NCI-H1694 (cell line): ENCODE measurements around the gene ANKRD33.
"Not testable (repeated sequence)": the region's sequence is repeated elsewhere in the genome, so short reads cannot be mapped to it uniquely, and the experiment has no call there.

Source experiments
- DNase-seq: peaks from one replicate; lab custom pipeline; 2025; lab: John Stamatoyannopoulos, UW

Gene ANKRD33

DNA sequence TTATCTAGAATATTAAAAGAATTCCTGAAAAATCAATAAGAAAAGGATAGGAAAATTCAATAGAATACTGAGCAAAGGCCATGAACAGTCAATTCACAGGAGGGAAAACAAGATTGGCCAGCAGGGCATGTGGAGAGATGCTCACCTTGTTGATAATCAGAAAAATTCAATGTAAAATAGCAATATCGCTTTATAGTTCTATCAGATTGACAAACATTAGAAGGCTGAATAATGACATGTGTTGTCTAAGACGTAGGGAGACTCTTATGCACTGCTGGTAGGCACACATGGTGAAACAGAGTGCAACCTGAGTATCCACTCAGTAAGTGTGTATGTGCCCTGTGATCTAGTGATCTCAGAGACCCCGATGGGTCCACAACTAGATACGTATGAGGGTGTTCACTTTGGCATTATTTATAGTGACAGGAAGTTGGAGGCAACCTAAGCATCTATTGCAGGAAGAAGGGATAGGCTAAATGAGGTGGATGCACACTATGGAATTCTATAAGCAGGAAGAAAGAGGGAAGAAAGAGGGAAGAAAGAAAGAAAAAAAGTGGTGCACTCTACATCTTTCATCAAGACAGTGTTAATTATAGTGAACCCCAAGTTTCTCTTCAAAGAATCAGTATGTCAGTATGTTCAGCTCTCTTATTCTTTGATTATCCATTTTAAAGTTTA lies 3.8 kb upstream of the ANKRD33 start:
- DNase-seq, result no peak

DNA sequence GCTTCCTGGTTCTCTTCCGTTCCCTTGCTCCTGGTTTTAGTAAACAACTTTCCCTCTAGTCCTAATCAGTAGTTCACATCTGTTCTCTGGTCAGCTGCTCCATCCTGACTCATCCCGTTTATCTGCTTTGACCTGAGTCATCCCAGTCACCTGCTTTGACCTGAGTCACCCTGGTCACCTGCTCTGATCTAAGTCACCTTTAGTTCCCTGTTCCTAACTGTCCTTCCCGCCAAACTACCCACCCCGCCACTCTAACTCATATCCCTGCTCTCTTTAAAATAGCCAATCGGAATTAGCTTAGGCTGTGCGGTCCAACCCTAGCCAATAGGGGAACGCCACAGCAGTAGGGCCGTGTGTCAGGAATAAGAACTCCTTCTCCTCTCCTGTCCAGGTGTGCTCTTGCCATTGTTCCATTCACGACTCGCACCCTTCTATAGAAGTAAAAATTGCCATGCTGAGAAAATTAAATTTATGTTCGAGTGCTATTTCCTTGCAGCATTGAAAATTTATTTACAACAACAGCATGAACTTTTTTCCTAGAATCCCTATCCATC lies 3.1 kb upstream of the ANKRD33 start:
- DNase-seq, result no peak

DNA sequence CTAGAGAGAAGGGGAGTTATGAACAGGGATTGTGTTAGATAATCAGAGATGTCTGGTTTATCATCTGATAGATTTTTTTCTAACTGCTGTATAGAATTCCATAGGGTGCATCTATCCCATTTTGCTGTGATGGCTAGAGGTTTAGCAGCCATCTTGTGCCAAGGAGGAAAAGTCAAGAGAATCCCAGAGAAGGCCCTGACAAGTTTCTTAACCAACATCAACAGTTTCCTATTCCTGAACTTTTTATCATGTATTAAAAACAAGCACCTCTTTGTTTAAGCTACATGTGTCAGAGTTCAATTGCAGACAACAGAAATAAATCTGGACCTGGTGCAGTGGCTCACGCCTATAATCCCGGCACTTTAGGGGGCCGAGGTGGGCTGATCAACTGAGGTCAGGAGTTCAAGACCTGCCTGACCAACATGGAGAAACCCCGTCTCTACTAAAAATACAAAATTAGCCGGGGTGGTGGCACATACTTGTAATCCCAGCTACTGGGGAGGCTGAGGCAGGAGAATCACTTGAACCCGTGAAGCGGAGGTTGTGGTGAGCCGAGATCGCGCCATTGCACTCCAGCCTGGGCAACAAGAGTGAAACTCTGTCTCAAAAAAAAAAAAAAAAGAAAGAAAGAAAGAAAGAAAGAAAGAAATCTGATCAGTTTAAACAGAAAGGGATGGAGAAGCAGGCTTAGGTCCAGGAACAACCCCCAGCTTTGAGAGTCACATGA lies 2.4 kb upstream of the ANKRD33 start:
- DNase-seq, result not testable (repeated sequence)

DNA sequence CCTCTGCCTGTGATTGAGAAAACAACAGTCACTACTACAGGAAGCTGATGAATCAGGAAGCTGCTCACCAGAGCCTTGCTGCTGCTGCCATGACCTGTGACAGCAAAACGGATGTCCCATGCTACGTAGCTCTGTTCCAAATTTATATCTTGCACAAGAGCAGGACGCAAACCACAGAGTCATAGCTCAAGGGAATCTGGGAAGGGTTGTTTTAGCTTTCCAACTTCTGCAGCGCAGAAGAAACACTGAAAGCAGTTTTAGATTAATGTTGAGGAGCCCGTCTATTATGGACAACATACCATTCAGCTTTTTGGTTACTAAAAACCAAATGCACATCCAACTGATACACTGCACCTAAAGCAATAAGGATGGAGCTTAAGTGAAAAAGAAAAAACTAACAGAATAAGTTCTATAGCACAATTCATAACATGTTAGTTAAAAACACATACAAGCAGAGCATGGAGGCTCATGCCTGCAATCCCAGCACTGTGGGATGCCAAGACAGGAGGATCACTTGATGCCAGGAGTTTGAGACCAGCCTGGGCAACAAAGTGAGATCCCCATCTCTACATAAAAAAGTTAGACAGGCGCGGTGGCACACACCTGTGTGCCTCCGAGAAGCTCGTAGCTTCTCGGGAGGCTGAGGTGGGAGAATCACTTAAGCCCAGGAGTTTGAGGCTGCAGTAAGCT lies 1.7 kb upstream of the ANKRD33 start:
- DNase-seq, result no peak

DNA sequence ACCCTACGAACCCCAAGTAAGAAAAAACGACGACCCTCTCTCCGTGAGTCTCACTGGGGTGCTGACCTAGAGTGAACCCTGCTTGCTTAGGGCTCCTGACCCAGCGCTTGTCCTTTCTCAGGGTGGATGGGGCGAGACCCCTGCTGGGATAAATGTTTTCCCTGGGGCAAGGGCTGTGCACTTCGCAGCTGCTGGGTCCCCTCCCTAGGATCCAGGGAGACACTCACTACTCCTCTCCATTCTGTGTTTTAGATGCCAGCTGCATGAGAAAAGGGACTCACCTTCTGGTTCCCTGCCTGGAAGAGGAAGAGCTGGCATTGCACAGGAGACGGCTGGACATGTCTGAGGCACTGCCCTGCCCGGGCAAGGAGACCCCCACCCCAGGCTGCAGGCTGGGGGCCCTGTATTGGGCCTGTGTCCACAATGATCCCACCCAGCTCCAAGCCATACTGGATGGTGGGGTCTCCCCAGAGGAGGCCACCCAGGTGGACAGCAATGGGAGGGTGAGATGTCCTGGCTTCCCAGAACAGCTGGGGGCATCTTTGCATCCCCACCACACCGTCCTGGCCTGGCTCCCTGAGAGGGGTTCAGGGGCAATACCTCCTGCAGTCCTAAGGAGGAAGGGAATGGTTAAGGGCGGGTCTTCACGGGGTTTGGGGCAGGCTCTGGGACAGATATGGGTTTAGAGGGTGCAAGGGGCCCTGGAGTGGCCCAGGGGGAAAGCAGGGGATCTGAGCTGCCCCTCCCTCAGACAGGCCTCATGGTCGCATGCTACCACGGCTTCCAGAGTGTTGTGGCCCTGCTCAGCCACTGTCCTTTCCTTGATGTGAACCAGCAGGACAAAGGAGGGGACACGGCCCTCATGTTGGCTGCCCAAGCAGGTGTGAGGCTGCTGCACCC lies 663 bp downstream of the ANKRD33 start:
- no peak for DNase-seq

DNA sequence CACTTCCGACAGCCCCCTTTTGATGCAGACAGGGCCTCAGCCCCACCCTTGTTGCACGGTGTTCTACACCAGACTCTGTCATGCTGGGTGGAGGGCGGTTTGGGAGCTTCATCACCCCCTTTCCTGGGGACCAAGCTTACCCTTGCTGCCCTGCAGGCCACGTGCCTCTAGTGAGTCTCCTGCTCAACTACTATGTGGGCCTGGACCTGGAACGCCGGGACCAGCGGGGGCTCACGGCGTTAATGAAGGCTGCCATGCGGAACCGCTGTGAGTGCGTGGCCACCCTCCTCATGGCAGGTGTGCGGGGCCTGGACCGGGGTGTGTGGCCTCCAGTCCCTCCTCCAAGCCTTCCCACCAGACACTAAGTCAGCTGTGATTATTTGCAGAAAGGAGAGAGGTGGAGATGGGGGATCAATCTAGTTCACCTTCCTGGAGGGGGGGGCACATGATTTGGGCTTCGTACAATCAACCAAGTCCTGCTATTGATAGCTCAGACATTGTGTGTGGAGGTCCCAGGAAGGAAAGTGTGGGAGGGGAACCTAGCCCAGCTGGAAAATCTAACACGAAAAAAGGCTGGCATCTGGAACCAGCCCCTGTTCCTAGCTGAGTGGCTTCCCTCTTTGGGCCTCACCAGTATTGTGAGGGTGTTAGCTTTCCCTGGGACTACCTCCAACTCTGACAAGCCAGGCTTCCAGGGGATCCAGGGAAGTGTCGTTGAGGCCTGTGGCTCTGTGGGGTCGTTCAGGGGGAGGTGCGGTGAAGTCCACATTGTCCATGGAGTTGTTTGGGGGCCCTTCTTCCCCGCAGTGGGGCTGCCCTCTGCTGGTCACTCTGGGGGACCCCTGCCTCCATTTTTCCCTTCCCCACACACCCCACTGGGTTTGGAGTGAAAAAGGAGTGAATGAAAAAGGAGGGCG lies 1.6 kb downstream of the ANKRD33 start:
- DNase-seq, result no peak

DNA sequence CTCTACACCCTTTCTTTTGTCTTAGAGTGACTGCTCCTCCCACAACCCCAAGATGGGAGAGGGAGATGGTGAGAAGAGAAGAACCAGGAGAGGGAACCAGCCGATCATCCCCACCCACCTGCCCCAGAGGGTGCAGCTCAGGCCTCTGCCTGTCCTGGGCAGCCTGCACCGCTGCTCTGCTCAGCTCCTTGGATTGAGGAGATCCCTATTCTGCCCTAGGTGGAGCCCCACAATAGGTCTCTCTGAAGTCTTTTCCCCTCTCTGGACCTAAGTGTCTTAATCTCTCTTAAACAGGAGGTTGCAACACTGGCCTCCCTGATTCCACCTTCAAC lies 2.2 kb downstream of the ANKRD33 start:
- no peak for DNase-seq

DNA sequence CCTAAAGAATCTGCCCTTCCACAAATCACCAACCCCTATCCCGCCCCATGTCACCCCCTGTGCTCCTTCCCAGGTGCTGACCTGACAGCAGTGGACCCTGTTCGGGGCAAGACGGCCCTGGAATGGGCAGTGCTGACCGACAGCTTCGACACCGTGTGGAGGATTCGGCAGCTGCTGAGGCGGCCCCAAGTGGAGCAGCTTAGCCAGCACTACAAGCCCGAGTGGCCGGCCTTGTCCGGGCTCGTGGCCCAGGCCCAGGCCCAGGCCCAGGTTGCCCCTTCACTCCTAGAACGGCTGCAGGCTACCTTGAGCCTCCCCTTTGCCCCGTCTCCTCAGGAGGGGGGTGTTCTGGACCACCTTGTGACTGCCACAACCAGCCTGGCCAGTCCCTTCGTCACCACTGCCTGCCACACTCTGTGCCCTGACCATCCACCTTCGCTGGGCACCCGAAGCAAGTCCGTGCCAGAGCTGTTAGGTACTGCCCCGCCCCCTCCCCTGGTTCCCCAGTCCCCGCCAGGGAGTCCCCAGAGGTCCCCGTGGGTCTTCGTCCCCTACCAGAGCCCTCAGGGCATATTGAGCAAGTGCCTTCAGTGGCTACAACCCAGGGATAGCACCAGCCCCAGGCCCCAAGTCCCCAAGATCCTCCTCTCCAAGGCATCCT lies 2.7 kb downstream of the ANKRD33 start:
- no peak for DNase-seq

DNA sequence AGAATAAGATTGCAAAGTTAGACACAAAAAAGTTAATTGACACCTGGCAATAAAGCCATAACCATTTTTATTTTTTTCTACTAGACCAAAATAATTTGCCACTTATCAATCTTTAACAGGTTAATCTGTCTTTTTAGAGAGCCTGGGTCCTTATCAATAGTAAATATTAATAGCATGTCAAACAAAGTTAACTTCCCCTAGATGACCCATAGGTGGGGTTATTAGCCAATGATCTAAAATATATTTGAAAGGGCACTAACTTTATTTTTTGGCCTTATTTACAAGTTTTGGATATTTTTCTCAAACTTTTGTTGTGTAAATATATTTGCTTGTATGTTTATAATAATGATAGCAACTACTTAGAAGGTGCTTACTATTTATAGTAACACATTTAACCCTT lies 3.9 kb downstream of the ANKRD33 start:
- DNase-seq, result no peak

DNA sequence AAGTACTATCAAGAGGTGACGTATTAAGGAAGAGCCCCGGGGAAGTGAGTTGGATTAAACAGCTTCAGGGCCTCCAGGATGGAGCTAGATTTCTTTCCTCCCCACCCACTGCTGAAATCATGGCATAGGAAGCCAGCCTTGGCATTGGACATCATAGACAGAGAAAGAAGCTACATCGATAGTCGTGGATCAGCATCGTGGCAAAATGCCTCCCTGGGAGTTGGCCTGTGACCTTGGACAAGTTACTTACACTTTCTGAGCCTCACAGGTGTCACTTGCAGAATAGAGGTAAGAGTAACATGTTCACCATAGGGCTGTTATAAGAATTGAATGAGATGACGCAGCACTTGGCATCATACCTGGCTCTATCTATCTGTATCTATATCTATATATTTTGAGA lies 5.9 kb downstream of the ANKRD33 start:
- DNase-seq, result no peak

DNA sequence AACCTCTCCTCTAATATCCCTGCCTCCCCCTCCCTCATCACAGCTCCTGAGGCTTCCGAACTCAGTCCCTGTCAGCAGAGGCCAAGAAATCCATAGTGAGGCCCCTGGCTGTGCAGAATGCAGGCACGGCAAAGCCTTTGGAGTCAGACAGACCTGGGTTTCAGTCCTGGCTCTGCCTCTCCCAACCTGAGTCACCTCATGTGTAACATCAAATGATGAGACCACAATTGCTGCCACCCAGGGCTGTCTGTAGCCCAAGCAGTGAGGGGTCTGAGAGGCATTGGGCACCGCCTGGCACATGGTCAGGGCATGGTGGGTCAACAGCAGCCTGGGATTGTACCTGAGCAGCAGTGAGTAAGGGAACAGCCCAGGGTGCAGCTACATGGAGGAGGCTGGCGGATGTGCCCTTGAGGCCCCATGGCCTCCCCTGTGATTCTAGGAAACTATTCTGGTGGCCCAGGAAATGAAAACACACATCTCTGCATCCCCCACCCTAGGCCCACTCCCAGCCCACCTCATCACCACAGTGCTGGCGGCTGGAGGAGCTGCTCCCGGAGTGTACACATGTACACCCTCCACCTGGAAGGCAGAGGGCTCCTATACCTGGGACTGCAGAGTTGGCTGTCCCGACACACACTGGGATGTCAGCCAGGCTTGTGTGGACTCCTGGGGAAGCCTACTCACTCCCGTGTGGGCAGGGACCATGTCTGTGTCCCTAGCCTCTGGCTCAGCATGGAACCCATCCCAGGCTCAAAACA lies 7.7 kb downstream of the ANKRD33 start:
- DNase-seq, result no peak

DNA sequence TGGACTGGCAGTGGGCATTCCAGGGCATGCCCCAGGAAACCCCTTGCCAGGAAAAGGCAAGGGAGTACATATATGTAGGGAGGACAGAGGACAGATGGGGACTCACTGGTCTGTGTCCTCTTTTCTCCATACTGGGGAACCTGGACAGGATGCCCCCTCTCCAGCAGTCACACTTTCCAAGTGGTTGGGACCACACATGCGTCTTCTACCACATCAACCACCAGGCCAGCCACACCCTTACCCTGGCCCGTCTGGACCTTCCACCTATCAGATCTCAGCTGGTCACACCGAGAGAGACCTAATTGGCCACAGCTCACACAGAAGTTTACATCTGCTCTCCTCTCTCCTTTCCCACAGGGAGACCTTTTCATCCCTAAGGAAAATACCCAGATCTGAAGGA lies 8.3 kb downstream of the ANKRD33 start:
- no peak for DNase-seq

DNA sequence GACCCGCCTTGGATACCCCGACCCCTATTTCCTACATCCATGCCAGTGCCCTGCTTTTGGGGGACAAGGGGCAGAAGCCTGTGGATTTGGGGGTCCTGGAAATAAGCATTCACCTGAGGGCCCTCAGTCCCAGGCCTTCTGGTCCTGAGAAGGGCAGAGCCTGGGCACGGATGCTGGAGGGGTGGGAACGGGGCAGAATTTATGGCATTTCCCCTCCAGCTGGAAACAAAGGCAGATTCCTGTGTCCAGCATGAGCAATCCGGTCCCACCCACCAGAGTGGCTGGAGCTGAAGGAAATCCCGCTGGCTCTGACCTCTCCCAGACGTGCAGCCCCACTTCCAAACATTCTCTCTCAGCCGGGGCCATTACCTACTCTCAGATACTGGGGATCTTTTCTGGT lies 9.3 kb downstream of the ANKRD33 start:
- DNase-seq, result no peak

DNA sequence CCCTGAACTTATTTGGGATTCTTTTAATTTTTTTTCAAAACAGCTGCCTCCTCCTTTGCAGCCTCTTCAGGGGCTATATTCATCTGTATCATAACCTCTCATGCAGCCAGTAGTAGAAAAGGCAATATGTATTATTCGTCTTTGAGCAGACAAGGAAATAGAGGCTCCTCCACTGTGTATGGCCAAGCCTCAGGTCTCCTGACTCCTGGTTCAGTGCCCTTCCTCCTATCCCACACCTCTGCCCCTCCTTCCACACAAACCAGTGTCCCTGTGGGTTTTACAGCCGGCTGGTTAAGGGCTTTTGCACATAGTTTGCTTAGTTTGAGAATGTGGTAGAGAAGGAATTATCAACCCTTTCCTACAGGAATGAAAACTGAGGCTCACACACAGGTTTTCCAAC lies 10.6 kb downstream of the ANKRD33 start:
- no peak for DNase-seq

DNA sequence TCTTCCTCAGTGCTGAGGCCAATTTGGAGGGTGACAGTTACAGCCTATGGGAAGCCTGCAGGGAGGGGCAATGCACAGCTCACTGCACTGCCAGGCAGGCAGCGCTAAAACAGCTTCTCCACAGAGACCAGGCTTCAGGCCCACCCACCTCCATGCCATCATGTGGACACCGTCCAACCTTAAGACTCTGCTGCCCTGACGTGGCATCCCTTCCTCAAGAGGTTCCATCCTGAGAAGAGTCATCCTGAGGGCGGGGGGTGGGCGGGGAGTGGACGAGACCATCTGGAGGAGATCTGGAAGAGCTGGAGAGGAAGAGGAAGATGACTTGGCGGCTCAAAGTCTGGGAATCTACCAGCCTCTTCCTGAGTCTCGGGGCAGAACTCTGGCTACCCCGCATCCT lies 11.0 kb downstream of the ANKRD33 start:
- no peak for DNase-seq

DNA sequence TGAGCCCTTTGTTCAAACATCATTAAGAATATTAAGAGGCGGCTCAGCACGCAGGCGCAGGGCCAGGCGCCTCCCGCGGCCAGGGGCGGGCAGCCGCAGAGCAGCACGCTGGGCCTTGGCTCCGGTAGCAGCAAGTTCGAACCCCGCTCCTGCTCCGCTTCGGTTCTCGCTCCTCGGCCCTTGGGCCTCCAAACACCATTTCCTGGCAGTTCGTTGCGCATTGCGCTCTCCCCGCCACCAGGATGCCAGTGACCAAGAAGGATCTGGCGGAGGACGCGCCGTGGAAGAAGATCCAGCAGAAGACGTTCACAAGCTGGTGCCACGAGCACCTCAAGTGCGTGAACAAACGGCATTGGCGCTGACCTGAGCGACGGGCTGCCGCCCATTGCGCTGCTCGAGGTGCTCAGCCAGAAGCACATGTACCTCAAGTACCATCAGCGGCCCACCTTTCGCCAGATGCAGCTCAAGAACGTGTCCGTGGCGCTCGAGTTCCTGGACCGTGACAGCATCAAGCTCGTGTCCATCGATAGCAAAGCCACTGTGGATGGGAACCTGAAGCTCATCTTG lies 12.5 kb downstream of the ANKRD33 start:
- no peak for DNase-seq

DNA sequence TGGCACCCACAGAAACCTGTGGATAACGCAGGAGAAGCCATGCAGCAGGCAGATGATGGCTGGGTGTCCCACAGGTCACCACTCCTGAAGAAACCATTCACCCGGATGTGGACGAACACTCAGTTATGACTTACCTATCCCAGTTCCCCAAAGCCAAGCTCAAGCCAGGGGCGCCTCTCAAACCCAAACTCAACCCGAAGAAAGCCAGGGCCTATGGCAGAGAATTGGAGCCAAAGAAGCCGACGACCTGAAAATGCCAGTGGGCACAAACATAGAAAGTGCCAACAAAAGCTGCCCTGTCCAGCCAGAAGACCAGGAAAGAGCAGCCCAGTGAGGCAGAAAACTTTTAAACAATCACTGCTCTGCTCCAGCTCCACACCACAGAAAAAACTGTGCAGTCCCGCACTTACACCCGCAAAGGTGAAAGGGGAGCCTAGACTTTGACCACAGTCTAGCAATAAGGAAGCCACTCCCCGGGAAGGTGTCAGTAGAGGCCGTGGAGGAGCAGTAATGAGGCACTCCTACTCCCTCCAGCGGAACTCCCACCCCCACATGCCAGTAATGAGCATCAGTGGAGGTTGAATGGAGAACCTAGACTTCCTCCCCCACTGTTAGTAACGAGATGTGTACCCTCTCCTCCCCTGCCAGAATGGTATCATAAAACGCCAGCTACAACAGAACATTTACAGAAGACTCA lies 13.4 kb downstream of the ANKRD33 start:
- no peak for DNase-seq

DNA sequence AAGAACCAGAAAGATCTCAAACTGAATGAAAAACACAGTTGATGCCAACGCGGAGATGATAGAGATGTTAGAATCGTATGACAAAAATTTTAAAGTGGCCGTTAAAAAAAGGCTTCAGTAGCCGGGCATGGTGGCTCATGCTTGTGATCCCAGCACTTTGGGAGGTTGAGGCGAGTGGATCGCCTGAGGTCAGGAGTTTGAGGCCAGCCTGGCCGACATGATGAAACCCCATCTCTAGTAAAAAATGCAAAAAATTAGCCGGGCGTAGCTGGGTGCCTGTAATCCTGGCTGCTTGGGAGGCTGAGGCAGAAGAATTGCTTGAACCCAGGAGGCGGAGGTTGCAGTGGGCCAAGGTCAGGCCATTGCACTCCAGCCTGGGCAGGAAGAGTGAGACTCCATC lies 14.0 kb downstream of the ANKRD33 start:
- no peak for DNase-seq

DNA sequence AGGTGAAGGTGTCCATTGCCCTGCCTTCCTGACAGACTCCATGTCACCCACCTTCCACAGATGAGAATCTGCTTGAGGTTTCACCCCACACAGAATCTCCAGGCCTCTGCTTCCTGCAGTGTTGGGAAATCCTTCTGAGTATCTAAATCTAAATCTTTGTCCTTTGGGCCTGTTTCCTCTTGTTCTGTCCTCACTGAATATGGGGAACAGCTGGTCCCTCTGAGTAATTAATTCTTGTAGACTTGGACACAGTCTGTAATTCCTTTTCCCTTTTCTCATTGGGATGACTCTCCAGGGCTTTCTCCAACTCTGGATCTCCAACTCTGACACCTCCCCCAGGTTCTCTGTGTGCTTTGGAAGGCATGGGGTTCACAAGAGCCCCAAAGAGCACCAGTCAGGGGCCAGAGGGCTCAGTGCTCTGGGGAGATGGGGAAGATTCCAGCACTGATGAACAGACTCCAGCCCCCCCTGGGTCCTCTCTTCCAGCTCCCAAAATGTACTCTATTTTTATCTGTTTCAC lies 17.1 kb downstream of the ANKRD33 start:
- DNase-seq, result no peak
